ENCODE results near the gene NOS1AP.

NOS1AP gene

DNA sequence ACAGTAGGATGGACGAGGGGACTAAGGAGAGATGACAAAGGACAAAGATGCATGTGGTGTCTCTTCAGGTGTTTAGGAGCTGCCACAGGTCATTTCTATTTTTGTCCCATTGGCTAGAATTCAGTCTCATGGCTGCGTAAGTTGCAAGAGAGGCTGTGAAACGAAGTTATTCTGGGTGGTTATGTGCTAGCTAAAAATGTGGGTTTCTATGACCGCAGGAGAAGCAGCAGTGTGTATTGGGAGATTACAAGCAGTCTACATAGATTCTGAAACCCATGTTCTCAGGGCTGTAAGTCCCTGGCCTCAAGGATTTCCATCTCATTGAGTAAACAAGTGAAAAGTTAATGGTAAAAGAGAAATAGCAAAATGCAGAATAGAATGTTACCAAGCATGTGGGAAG is 196.5 kb downstream of the NOS1AP start:
- FAIRE-seq = no peak

DNA sequence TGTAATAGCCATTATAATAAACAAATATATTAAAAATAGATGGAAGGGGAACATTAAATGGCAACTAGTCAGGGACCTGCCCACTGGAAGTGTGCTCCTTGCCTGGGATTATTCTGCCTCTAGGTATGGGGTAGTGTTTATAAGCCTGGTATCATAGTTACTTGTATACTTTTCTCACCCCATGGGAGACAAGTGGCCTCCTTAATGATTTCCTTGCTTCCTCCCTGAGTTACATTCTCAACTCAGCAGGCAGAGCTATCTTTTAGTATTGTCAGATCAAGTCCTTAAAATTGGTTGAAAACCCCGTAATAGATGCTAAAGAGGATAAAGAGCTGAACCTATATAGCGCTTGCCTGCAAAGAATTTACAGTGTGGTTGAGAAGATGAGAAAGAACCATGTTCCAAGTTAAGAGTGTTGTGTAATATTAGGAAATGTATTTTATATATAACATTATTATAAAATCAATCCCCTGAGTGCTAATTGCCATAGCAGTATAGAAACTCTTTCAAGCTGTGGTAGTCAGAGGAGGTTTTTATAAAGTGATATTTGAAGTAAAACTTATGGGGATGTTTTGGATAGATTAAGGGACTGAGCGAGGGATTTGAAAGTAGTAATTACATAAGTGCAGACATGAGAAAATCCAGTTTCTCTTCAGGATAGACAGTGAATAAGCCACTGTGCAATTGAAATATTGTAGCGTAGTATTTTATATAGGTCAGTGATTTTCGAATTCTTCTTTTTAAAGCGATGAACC is 200.7 kb downstream of the NOS1AP start:
- FAIRE-seq = no peak

GRCh38 chr1:162271972-162272371 is 202.5 kb downstream of the NOS1AP start:
- FAIRE-seq = no peak

DNA sequence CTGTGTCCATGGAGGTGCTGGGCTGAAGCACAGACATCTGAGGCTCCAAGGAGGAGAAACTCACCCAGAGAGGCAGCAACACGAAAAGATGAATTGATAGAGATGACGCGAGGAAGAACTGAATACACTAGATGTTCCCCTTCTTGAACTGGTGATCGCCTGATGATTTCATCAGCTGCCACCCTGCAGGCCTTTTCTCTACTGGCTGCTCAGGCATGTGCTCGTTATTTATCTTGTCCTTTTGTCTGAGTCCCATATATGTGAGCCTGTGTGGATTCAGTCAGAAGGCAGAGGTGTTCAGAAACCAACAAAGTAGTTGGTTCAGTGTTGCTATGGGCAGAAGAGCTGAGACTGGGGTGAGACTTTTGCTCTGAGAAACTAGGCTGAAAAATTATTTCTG is 202.9 kb downstream of the NOS1AP start:
- FAIRE-seq = no peak

GRCh38 chr1:162275622-162276175 is 206.2 kb downstream of the NOS1AP start:
- FAIRE-seq = no peak

DNA sequence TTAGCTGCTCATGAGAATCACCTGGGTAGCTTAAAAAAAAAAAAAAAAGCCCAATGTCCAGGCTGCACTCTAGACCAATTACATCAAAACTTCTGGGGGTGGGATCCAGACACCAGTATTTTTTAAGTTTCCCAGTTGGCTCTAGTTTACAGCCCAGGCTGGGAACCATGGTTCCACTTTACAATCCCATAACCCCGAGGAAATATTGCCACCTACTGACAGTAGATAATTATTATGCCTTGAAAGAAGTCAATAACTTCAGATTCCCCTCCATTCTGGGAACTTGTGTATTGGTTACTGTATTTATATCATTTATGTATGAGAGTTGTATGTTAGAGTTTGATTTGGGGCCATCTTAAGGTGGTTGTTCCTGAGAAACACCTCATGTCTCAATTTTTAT is 207.0 kb downstream of the NOS1AP start:
- FAIRE-seq = no peak

DNA sequence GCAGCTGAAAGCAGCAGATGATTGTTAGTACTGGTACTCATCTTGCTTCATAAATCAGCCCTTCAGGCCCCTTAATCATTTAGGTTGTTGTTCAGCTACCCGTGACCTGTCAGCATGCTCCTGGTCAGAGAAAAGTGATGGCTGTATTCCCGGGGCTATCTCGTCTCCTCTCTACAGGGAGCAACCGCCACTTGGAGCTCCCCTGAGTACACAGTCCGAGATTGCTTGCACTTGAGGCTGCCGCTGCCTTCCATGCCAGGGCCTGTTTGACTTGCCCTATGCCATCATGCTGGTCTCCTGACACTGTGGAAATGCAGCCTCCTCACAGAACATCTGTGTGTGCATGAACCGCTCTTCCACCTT is 209.6 kb downstream of the NOS1AP start:
- no peak for FAIRE-seq

GRCh38 chr1:162281426-162281825 is 211.9 kb downstream of the NOS1AP start:
- FAIRE-seq = no peak

- no peak for FAIRE-seq
These were observed 214.2 kb downstream of the NOS1AP start for GRCh38 chr1:162283657-162284056.

- no peak for FAIRE-seq
These were observed 214.9 kb downstream of the NOS1AP start for GRCh38 chr1:162284206-162284955.

GRCh38 chr1:162285149-162285561 is 215.7 kb downstream of the NOS1AP start:
- FAIRE-seq = no peak

- FAIRE-seq = no peak
These were observed 221.5 kb downstream of the NOS1AP start for GRCh38 chr1:162291000-162291399.

- no peak for FAIRE-seq
These were observed 222.9 kb downstream of the NOS1AP start for GRCh38 chr1:162292422-162292849.

DNA sequence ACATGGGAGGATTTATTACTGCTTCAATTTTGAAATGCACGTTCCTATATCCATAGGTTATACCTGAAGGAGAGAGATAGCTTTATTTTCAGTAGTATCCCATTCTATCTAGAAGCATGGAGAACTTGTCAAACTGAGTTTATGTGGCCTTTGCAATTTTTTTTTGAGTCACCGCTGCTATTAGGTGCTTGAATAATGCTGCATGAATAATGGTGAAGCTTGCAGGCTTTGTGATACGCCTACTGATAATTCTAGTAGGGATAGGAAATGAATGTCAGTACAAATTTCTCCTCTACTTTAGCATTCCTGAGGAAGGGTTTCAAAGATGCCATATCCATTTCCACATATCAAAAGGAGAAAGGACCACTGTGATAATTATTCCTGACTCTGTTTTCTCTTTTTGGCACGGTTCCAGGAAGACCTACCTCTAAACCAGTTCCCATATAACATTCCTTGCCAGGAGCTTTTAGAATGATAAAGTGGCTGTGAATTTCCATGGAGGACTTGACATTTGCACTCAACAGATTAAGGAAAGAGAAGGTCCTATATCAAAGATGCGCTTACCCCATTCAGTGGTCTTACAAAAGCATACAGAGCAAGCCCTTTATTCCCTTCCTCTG is 223.7 kb downstream of the NOS1AP start:
- no peak for FAIRE-seq

DNA sequence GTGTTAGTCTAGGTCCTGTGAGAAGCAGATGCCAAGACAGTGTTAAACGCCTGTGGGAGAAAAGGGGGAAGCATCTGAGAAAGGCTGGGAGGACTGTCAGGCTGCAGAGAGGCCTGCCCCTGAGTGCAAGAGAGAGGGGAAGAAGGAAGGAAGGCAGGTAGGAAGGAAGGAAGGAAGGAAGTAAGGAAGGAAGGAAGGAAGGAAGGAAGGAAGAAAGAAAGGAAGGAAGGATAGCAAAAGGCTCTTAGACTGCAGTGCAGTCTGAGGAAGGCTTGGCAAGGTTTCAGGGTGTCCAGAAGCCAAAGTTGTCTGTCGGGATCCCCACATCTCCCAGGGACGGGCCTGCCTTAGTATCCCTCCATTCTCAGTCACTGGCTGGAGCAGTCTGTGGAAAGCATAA is 224.5 kb downstream of the NOS1AP start:
- no peak for FAIRE-seq

GRCh38 chr1:162297208-162297607 is 227.7 kb downstream of the NOS1AP start:
- no peak for FAIRE-seq

DNA sequence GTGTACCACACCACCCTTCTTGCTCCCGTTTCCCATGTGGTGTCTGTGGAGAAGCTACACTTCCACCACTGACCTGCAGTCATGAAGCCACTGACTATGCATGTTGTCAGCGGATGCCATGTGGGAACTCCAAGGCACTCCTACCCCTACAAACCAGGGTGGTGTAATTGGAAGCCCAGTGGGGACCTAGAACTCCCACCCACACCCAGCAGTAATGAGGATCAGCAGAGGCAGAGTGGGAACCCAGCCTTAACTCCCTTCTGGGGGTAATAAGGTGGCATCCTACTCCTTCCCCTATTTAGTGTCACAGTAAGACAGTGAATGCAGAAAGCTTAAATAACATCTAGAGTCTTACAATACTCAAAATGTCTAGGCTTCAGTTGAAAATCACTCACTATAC is 228.8 kb downstream of the NOS1AP start:
- FAIRE-seq = no peak

DNA sequence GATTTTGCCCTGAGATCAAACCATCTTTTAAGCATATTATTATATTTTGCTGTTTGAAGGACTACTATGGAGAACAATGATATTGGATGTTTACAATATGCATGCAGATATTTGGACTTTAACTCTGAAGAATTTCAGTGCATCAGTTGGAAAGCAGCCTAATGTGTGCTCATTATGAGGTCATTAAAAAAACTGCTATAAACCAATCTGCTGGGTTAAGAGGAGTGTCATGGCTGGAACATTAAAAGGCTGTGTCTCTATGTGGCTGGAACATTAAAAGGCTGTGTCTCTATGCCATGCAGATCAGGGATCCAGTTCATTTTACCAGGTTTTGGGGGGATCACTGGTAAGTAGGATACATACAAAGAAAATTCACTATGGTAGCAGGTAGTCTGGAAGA is 229.5 kb downstream of the NOS1AP start:
- FAIRE-seq = no peak

DNA sequence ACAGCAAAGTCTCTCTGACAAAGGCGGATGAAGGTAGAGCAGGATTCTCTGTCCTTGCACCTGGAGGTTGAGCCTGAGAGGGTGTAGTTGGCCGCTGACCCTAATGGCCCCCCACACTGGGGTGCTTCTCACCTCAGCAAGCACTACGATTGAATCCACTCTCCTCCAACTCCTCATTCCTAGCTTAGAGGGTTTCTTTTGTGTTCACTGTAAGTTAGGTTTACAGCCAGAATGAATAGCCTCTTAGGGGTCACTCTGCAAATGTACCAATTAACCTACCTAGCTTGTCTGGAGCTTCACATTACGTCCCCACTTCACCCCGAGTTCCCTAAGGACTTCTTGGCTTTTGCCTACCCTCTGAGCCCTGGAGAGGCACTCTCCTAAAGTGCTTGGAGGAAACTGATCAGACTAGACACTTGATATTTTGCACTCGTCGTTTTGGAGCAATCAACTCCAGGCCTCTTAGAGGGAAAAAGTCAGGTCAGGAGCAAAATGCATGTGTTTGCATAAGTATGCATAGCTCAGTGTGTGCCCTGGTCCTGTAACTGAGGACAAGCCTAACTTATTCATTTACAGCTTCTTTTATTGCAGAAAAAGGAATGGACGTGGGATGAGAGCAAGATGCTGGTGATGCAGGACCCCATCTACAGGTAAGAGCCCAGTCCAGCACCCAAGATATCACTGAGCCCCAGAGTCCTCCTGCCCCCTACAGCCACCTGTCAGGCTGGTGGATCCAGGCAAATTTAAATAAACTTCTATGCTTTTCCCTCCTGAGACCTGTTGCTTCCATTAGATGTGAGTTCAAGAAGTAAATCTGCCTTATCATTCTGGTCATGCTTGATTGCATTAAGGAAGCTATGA is 230.8 kb downstream of the NOS1AP start:
- no peak for FAIRE-seq

- FAIRE-seq = no peak
These were observed 232.2 kb downstream of the NOS1AP start for GRCh38 chr1:162301696-162302095.

GRCh38 chr1:162302306-162303003 is 233.0 kb downstream of the NOS1AP start:
- no peak for FAIRE-seq

DNA sequence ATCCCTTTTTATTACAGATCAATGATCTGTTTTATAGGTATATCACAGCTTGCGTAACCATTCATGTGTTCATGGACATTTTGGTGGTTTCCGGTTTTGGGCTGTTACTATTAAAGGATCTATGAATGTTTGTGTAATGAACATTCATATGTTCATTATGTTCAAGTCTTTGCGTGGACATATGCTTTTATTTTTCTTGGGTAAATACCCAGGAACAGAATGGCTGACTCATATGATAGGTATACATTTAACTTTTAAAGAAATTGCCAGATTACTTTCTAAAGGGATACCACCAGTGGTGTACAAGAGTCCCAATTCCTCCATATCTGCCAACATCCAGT is 233.5 kb downstream of the NOS1AP start:
- FAIRE-seq = no peak
